GM12878 (cell line): ENCODE data around the gene CTNS. TPM values are rescaled to one million over a fixed set of nuclear protein-coding genes. Genes with fewer than 3 reads are reported as not detected.

Experiments
- ATAC-seq: fragments of 200-7000 bp; cut with Tn5 transposase; 3 replicates; pipeline ENCODE4 v1.9.1; 2020; ENCODE audit warnings: mild to moderate bottlenecking, moderate library complexity
- BruUV-seq: library from RNA; stranded (reverse); fragments of 400-500 nt; replicated peaks from 2 replicates; lab custom pipeline; 2021; lab: Mats Ljungman, UMichigan
- CTCF ChIA-PET: fragments of 300-600 bp; sonication (Branson Sonifier 250); formaldehyde crosslinking; extraction: SDS; loops from one replicate; lab custom pipeline; 2021; ENCODE audit warnings: inconsistent platforms; lab: Yijun Ruan, JAX
- POLR2A ChIA-PET: fragments of 350-600 bp; formaldehyde crosslinking; extraction: SDS; loops from one replicate; lab custom pipeline; 2021; ENCODE audit warnings: inconsistent platforms; lab: Charles Lee
- RAD21 ChIA-PET: fragments of 300-600 bp; sonication (Branson Sonifier 250); formaldehyde crosslinking; loops from one replicate; lab custom pipeline; 2023; ENCODE audit warnings: antibody characterized with exemption; ENCODE audit not compliant: unreplicated experiment; lab: Charles Lee
- SMC1A ChIA-PET: fragments of 300-600 bp; sonication (Branson Sonifier 250); formaldehyde crosslinking; loops from one replicate; lab custom pipeline; 2023; ENCODE audit not compliant: unreplicated experiment, uncharacterized antibody; lab: Charles Lee
- DNase-seq: peaks from one replicate; pipeline ENCODE4 v3.0.0-alpha.2; 2011; ENCODE audit warnings: low read depth, low spot score
- FAIRE-seq: peaks from 3 replicates; lab custom pipeline; 2011; peaks lifted over from hg19 to GRCh38; lab: Jason Lieb, UNC
- H2AFZ ChIP-seq: 2 replicates; pipeline ENCODE4 v1.6.0; 2011; ENCODE audit warnings: low read depth, low read length, control low read depth; ENCODE audit not compliant: control insufficient read depth
- H3K27ac ChIP-seq: 2 replicates; pipeline ENCODE4 v1.5.1; 2011; ENCODE audit warnings: control low read depth; ENCODE audit not compliant: control insufficient read depth, insufficient read depth
- H3K27me3 ChIP-seq, 2 experiments: replicated peaks in 1 of 2; 2 replicates each; pipeline versions ENCODE4 v1.6.0 to v1.6.1; 2011; ENCODE audit warnings: low read length in 1 of 2; ENCODE audit not compliant: control insufficient read depth in 2 of 2, insufficient read depth in 2 of 2
- H3K36me3 ChIP-seq, 2 experiments: 2 replicates each; pipeline ENCODE4 v1.5.1; 2011; ENCODE audit warnings: low read length in 1 of 2; ENCODE audit not compliant: control insufficient read depth in 2 of 2, insufficient read depth in 2 of 2
- H3K4me1 ChIP-seq: 2 replicates; pipeline ENCODE4 v1.6.1; 2011; ENCODE audit warnings: mild to moderate bottlenecking, low read length, moderate library complexity, mixed read lengths; ENCODE audit not compliant: control insufficient read depth, insufficient read depth
- H3K4me2 ChIP-seq: 2 replicates; pipeline ENCODE4 v1.6.0; 2011; ENCODE audit warnings: control low read depth; ENCODE audit not compliant: control insufficient read depth, insufficient read depth
- H3K4me3 ChIP-seq: fragments of 200-600 bp; sonication (generic); 2 replicates; pipeline ENCODE4 v1.5.1; 2016
- H3K79me2 ChIP-seq: 2 replicates; pipeline ENCODE4 v1.6.0; 2011; ENCODE audit warnings: low read length; ENCODE audit not compliant: control insufficient read depth, insufficient read depth
- H3K9ac ChIP-seq: 2 replicates; pipeline ENCODE4 v1.8.0; 2011; ENCODE audit warnings: low read length, control low read depth, mixed read lengths; ENCODE audit not compliant: control insufficient read depth, insufficient read depth
- H3K9me3 ChIP-seq: replicated peaks from 3 replicates; pipeline ENCODE4 v1.5.1; 2011; ENCODE audit warnings: mild to moderate bottlenecking, low read length; ENCODE audit not compliant: control insufficient read depth, insufficient read depth
- H4K20me1 ChIP-seq: 2 replicates; pipeline ENCODE4 v1.6.0; 2011; ENCODE audit not compliant: control insufficient read depth, insufficient read depth
- E2F8 ChIP-seq: fragments of 450-650 bp; IDR thresholded peaks from 2 replicates; pipeline ENCODE4 v1.6.1; 2018; ENCODE audit warnings: mild to moderate bottlenecking, low read depth, moderate library complexity; ENCODE audit not compliant: partially characterized antibody
- FOXM1 ChIP-seq: IDR thresholded peaks from 2 replicates; pipeline ENCODE4 v1.6.1; 2012; ENCODE audit warnings: low read depth, mild to moderate bottlenecking, inconsistent platforms, low read length, moderate library complexity
- HSF1 ChIP-seq: fragments of 150-350 bp; IDR thresholded peaks from 2 replicates; pipeline ENCODE4 v1.6.1; 2014; ENCODE audit warnings: mild to moderate bottlenecking, low read depth, low read length
- KLF5 ChIP-seq: fragments of 450-650 bp; IDR thresholded peaks from 2 replicates; pipeline ENCODE4 v1.6.1; 2014; ENCODE audit warnings: mild to moderate bottlenecking; ENCODE audit not compliant: partially characterized antibody
- MAX ChIP-seq: IDR thresholded peaks from 2 replicates; pipeline ENCODE4 v1.6.1; 2012; ENCODE audit warnings: low read depth, low read length, improper control_type of control experiment
- MYC ChIP-seq: IDR thresholded peaks from 2 replicates; pipeline ENCODE4 v1.6.1; 2011; ENCODE audit warnings: mild to moderate bottlenecking, low read length, moderate library complexity, inconsistent platforms; ENCODE audit not compliant: insufficient read depth, insufficient replicate concordance, insufficient read length, severe bottlenecking
- NFXL1 ChIP-seq: fragments of 450-650 bp; IDR thresholded peaks from 2 replicates; pipeline ENCODE4 v1.6.1; 2017; ENCODE audit warnings: antibody characterized with exemption, mild to moderate bottlenecking, borderline replicate concordance
- PAX5 ChIP-seq: IDR thresholded peaks from 2 replicates; pipeline ENCODE4 v1.6.1; 2011; ENCODE audit warnings: low read depth, low read length, borderline replicate concordance
- PBX3 ChIP-seq: IDR thresholded peaks from 2 replicates; pipeline ENCODE4 v1.6.1; 2011; ENCODE audit warnings: mild to moderate bottlenecking, low read depth, low read length, moderate library complexity; ENCODE audit not compliant: insufficient replicate concordance
- POLR2A ChIP-seq: IDR thresholded peaks from 2 replicates; pipeline ENCODE4 v1.6.1; 2011; ENCODE audit warnings: low read depth, mild to moderate bottlenecking, low read length
- POU2F2 ChIP-seq: IDR thresholded peaks from 3 replicates; pipeline ENCODE4 v1.6.1; 2011; ENCODE audit warnings: low read depth, mild to moderate bottlenecking, low read length, borderline replicate concordance
- SMARCA5 ChIP-seq: fragments of 450-650 bp; IDR thresholded peaks from 2 replicates; pipeline ENCODE4 v1.6.1; 2017; ENCODE audit warnings: mild to moderate bottlenecking
- SP1 ChIP-seq: IDR thresholded peaks from one replicate; pipeline ENCODE4 v1.6.1; 2011; ENCODE audit warnings: low read depth, low read length
- SREBF1 ChIP-seq: IDR thresholded peaks from 2 replicates; pipeline ENCODE4 v1.6.1; 2012; ENCODE audit warnings: mild to moderate bottlenecking, low read length
- STAT3 ChIP-seq: IDR thresholded peaks from 2 replicates; pipeline ENCODE4 v1.6.1; 2011; ENCODE audit warnings: low read depth, low read length, improper control_type of control experiment
- TCF3 ChIP-seq: IDR thresholded peaks from 2 replicates; pipeline ENCODE4 v1.6.1; 2012; ENCODE audit warnings: low read depth, mild to moderate bottlenecking, low read length, borderline replicate concordance; ENCODE audit not compliant: insufficient read depth
- USF2 ChIP-seq: IDR thresholded peaks from 2 replicates; pipeline ENCODE4 v1.6.1; 2011; ENCODE audit warnings: low read depth, low read length, improper control_type of control experiment, borderline replicate concordance
- ZNF217 ChIP-seq: fragments of 450-650 bp; IDR thresholded peaks from 2 replicates; pipeline ENCODE4 v1.6.1; 2017; ENCODE audit warnings: antibody characterized with exemption, mild to moderate bottlenecking
- WGBS: methylation state at CpG from one replicate; pipeline ENCODE4 v1.1.6; 2016; ENCODE audit warnings: low lambda C conversion rate; ENCODE audit not compliant: insufficient replicate concordance, insufficient coverage; ENCODE audit errors: missing lambda C conversion rate; 5-methylcytosine and 5-hydroxymethylcytosine counted together
- in situ Hi-C: fragments of 300-500 bp; cut with MboI; formaldehyde crosslinking; loops from 9 replicates; pipeline ENCODE4 v1.14.3; 2018; ENCODE audit warnings: mixed read lengths
- intact Hi-C: fragments of 100-400 bp; cut with micrococcal nuclease; formaldehyde crosslinking; loops from one replicate; pipeline ENCODE4 v1.14.2; 2022; ENCODE audit not compliant: unreplicated experiment
- polyA plus RNA-seq, 11 experiments: library from polyadenylated mRNA; depleted of rRNA in 4 of 11; unstranded in 6 of 11; stranded (reverse) in 5 of 11; fragments of >200 nt; fragmentation: Nextera tagmentation in 4 of 11; fragmentation: Illumina TruSeq in 1 of 11; extraction: Ambion mirVana in 4 of 11; extraction: Trizol in 1 of 11; gene quantifications; 1 replicate in 1 of 11; 2 replicates in 10 of 11; pipeline versions ENCODE4 v1.2.1 to v1.2.3, GENCODE V29; 2011 to 2016; ENCODE audit warnings: inconsistent platforms in 2 of 11, missing spikeins in 2 of 11, low read depth in 1 of 11
- total RNA-seq, 4 experiments: library from RNA; depleted of rRNA in 3 of 4; stranded (reverse); fragments of >200 nt in 3 of 4; fragmentation: Illumina TruSeq in 1 of 4; extraction: Trizol in 1 of 4; gene quantifications; 2 replicates each; pipeline versions ENCODE4 v1.2.1 to v1.2.3, GENCODE V29; 2013 to 2021

The CTNS gene
- total and polyA plus RNA-seq, 10 of the 15 experiments (the other 5 are each of a cell fraction or from before 2014, with no cell fraction given): 0.92 to 10.7 (median 6.4) TPM

- ATAC-seq: no peak
- no peaks in the 10 kb centered on the region; a peak in 1 of 4 replicates for H3K36me3 ChIP-seq
- peaks cover 13% of the 10 kb centered on the region for H3K79me2 ChIP-seq
- in situ Hi-C loops (no loop called here), intact Hi-C loops (loop anchor here (2.0 to 5.0 kb wide), 2 partner anchors 35 to 104 kb away; no protein-coding TSS in a partner anchor)
- no TSS peak for BruUV-seq
- H4K20me1 ChIP-seq: no peaks in the 10 kb centered on the region
- H3K9ac ChIP-seq: no peak overlapping the region
- ChIA-PET RAD21 (no interaction called here), SMC1A (interaction anchor here (1.7 kb wide), 1 partner anchor 18 kb away, joined by 3 read pairs; no protein-coding TSS in a partner anchor), POLR2A (interaction anchor here (0.7 kb wide), 1 partner anchor 124 kb away, joined by 3 read pairs; no protein-coding TSS in a partner anchor), CTCF (interaction anchor here (1.0 to 2.5 kb wide), 5 partner anchors 10 to 90 kb away, joined by 3 to 10 read pairs (median 7); no protein-coding TSS in a partner anchor)
- H2AFZ ChIP-seq: no peak overlapping the region
- no peak overlapping the region for H3K4me2 ChIP-seq
- DNase-seq: no peak
- H3K27me3 ChIP-seq: no peaks in the 10 kb centered on the region
- no peak overlapping the region for H3K27ac ChIP-seq
- H3K4me3 ChIP-seq: no peak overlapping the region
- H3K9me3 ChIP-seq: peaks cover 2% of the 10 kb centered on the region; the same call in 1 of the 3 replicates
- 77% methylated on average over 9 of the region's 9 CpGs for WGBS
- H3K4me1 ChIP-seq: peaks cover 32% of the 10 kb centered on the region
- no peak for FAIRE-seq
- TF ChIP-seq FOXM1: no peak
- TF ChIP-seq MAX: no peak
- TF ChIP-seq STAT3: no peak
- no peak for TF ChIP-seq USF2
- no peak for TF ChIP-seq POU2F2
- no peak for TF ChIP-seq SREBF1
- no peak for TF ChIP-seq PBX3
- TF ChIP-seq ZNF217: no peak
- TF ChIP-seq SP1: no peak
- no peak for TF ChIP-seq MYC
- no peak for TF ChIP-seq NFXL1
- TF ChIP-seq HSF1: no peak
- TF ChIP-seq POLR2A: no peak
- TF ChIP-seq KLF5: no peak
- no peak for TF ChIP-seq PAX5
- TF ChIP-seq TCF3: no peak
- TF ChIP-seq E2F8: no peak
- TF ChIP-seq SMARCA5: 0 out of 2 replicates have a peak, but pooled peaks have one; percentile 33
Measured at GRCh38 chr17:3692346-3692745, 55.8 kb downstream of the CTNS start.
